Anterior cingulate cortex (tissue), 58 donors: Measurements from ENCODE around the gene SAA2.
"Not testable (repeated sequence)": the region's sequence is repeated elsewhere in the genome, so short reads cannot be mapped to it uniquely, and the experiment has no call there.

Experiments used
- DNase-seq, 58 donors: peaks; one replicate each; lab custom pipeline; 2025; lab: John Stamatoyannopoulos, UW

SAA2 gene

GRCh38 chr11:18203723-18204122 lies 44.7 kb downstream of the SAA2 start:
- DNase-seq: no peak

- not testable (repeated sequence) for DNase-seq
Measured at GRCh38 chr11:18197738-18198137, 50.7 kb downstream of the SAA2 start.

- no peak for DNase-seq
Measured at GRCh38 chr11:18196532-18196931, 51.9 kb downstream of the SAA2 start.
